ENCODE data around the gene ZNF785. TPM values are rescaled to one million over a fixed set of nuclear protein-coding genes. Genes with fewer than 3 reads are reported as not detected.

ZNF785 gene
- total and polyA plus RNA-seq, 2 of the 13 experiments (the other 11 are each of a cell fraction or from before 2014, with no cell fraction given) = 0.01 TPM; not detected in 1

DNA sequence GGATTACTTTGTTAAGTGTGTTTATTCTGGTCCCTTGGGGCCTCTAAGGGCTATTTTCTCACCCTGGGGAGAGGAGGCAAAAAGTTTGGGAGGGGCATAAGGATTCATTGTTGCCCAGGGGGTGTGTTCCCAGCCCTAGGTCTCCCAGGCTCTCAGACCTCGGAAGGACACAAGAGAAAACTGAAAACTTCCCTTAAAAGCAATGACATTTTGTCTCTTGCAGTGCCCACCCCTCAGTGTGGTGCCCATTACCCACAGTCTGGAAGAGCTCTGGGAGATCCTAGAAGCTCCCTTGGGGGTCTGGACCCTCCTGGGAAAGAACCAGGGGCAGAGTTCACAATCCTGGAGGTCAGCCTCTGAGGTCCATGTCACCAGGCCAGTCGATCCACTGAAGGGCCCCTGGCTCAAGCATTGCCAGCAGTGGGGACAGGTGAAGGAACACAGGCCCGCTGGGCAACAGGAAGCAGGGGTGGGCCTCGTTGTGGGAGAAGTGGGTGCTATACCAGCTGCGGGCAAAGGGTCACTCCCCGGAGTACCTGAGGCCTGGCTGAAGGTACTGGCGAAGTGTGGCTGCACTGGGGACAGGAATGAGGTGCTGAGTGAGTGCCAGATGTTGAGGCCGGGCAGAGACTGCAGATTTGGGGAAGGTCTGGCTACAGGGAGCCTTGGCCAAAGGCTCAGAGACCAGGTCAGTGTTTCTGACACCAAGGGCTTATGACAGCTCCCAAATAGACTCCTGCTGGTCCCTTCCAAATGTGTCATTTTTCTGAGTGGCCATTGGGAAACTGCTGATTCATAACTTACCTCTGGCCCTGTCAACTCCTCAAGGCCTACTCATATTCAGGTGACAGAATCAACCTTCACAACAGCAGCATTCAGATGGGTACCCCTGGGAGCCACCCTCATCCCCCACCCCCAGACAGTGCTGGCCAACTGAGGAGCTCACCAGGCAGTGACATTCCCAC lies 46.2 kb downstream of the ZNF785 start (continued):
- TF ChIP-seq SOX13 (IDR thresholded peaks at IDR 0.05) (no peak), SOX13 (CRISPR knock-in tag; conservative IDR thresholded peaks at IDR 0.05 in 1 of 2, IDR thresholded peaks at IDR 0.05 in 1 of 2) (no peak), ZNF552 (CRISPR knock-in tag; IDR thresholded peaks at IDR 0.05; ENCODE audit: borderline replicate concordance) (no peak), ZNF577 (CRISPR knock-in tag; IDR thresholded peaks at IDR 0.05; ENCODE audit: borderline replicate concordance, low read depth) (no peak), PRPF4 (IDR thresholded peaks at IDR 0.05; ENCODE audit: low read depth, low read length, poor library complexity, severe bottlenecking) (no peak), ZNF570 (CRISPR knock-in tag; IDR thresholded peaks at IDR 0.05; ENCODE audit: borderline replicate concordance) (no peak), MAF1 (CRISPR knock-in tag; IDR thresholded peaks at IDR 0.05; ENCODE audit: borderline replicate concordance) (no peak), CCDC6 (CRISPR knock-in tag; IDR thresholded peaks at IDR 0.05) (no peak), ZNF33A (CRISPR knock-in tag; IDR thresholded peaks at IDR 0.05; ENCODE audit: borderline replicate concordance) (no peak), PRDM15 (CRISPR knock-in tag; IDR thresholded peaks at IDR 0.05) (no peak), ZNF333 (CRISPR knock-in tag; IDR thresholded peaks at IDR 0.05; ENCODE audit: borderline replicate concordance) (no peak)
- TF ChIP-seq, protein P1, sequence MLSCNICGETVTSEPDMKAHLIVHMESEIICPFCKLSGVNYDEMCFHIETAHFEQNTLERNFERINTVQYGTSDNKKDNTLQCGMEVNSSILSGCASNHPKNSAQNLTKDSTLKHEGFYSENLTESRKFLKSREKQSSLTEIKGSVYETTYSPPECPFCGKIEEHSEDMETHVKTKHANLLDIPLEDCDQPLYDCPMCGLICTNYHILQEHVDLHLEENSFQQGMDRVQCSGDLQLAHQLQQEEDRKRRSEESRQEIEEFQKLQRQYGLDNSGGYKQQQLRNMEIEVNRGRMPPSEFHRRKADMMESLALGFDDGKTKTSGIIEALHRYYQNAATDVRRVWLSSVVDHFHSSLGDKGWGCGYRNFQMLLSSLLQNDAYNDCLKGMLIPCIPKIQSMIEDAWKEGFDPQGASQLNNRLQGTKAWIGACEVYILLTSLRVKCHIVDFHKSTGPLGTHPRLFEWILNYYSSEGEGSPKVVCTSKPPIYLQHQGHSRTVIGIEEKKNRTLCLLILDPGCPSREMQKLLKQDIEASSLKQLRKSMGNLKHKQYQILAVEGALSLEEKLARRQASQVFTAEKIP (CRISPR knock-in tag; IDR thresholded peaks at IDR 0.05; ENCODE audit: borderline replicate concordance) = no peak
- TF ChIP-seq, protein P2, sequence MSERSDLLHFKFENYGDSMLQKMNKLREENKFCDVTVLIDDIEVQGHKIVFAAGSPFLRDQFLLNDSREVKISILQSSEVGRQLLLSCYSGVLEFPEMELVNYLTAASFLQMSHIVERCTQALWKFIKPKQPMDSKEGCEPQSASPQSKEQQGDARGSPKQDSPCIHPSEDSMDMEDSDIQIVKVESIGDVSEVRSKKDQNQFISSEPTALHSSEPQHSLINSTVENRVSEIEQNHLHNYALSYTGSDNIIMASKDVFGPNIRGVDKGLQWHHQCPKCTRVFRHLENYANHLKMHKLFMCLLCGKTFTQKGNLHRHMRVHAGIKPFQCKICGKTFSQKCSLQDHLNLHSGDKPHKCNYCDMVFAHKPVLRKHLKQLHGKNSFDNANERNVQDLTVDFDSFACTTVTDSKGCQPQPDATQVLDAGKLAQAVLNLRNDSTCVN (CRISPR knock-in tag; IDR thresholded peaks at IDR 0.05; ENCODE audit: borderline replicate concordance) = no peak
- TF ChIP-seq, protein P3, sequence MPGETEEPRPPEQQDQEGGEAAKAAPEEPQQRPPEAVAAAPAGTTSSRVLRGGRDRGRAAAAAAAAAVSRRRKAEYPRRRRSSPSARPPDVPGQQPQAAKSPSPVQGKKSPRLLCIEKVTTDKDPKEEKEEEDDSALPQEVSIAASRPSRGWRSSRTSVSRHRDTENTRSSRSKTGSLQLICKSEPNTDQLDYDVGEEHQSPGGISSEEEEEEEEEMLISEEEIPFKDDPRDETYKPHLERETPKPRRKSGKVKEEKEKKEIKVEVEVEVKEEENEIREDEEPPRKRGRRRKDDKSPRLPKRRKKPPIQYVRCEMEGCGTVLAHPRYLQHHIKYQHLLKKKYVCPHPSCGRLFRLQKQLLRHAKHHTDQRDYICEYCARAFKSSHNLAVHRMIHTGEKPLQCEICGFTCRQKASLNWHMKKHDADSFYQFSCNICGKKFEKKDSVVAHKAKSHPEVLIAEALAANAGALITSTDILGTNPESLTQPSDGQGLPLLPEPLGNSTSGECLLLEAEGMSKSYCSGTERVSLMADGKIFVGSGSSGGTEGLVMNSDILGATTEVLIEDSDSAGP (CRISPR knock-in tag; IDR thresholded peaks at IDR 0.05; ENCODE audit: borderline replicate concordance) = peak; percentile 62; the same call in 1 of the 2 replicates
- TF ChIP-seq, protein P4, sequence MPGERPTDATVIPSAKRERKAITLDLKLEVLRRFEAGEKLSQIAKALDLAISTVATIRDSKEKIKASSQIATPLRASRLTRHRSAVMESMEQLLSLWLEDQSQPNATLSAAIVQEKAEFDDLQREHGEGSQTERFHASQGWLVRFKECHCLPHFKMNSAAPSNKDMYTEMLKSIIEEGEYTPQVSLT (CRISPR knock-in tag; IDR thresholded peaks at IDR 0.05; ENCODE audit: borderline replicate concordance, low read depth) = no peak
